NT2/D1 (cell line): ENCODE results near the gene XPO6.

ENCODE experiments used
- SUZ12 ChIP-seq: IDR thresholded peaks from 2 replicates; pipeline ENCODE4 v1.6.1; 2011; ENCODE audit not compliant: insufficient read length, insufficient read depth; ENCODE audit errors: extremely low read depth
- YY1 ChIP-seq: IDR thresholded peaks from 2 replicates; pipeline ENCODE4 v1.6.1; 2011; ENCODE audit not compliant: insufficient read length, insufficient read depth

- no peak for TF ChIP-seq SUZ12
- TF ChIP-seq YY1 = no peak
Measured at GRCh38 chr16:28205117-28205899, 6.5 kb downstream of the XPO6 start.
